SU-DHL-6 (cell line): ENCODE data around the gene NIPA2.

Experiments used
- EZH2phosphoT487 ChIP-seq: fragments of 200-600 bp; sonication (generic), shearing (Covaris generic); conservative IDR thresholded peaks from 2 replicates; pipeline ENCODE4 v1.6.1; 2018; ENCODE audit warnings: mild to moderate bottlenecking, antibody characterized with exemption, low read length, moderate library complexity, mixed read lengths
- TF ChIP-seq, protein P1 (sequence below): fragments of 200-600 bp; sonication (generic); IDR thresholded peaks from one replicate; pipeline ENCODE4 v1.5.1; 2017; ENCODE audit warnings: antibody characterized with exemption, mild to moderate bottlenecking, low read length, moderate library complexity; ENCODE audit not compliant: insufficient read depth, poor library complexity, severe bottlenecking

DNA sequence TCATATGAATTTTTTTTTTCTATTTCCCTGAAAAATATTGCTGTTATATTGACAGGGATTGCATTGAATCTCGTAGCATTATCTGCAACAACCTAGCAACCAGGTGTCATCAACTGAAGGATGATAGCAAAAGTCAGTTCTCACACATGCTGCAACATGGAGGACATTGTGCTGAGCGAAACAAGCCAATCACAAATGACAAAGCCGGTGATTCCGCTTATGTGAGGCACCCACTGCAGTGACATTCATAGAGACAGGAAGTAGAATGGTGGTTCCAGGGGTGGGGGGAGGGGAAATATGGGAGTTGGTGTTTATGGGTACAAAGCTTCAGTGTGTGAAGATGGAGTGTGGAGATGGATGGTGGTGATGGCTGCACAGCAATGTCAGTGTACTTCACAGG is 44.4 kb upstream of the NIPA2 start:
- TF ChIP-seq, protein P1, sequence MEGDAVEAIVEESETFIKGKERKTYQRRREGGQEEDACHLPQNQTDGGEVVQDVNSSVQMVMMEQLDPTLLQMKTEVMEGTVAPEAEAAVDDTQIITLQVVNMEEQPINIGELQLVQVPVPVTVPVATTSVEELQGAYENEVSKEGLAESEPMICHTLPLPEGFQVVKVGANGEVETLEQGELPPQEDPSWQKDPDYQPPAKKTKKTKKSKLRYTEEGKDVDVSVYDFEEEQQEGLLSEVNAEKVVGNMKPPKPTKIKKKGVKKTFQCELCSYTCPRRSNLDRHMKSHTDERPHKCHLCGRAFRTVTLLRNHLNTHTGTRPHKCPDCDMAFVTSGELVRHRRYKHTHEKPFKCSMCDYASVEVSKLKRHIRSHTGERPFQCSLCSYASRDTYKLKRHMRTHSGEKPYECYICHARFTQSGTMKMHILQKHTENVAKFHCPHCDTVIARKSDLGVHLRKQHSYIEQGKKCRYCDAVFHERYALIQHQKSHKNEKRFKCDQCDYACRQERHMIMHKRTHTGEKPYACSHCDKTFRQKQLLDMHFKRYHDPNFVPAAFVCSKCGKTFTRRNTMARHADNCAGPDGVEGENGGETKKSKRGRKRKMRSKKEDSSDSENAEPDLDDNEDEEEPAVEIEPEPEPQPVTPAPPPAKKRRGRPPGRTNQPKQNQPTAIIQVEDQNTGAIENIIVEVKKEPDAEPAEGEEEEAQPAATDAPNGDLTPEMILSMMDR, result no peak
- no peak for TF ChIP-seq EZH2phosphoT487
